Kidney (tissue), 14 donors: ENCODE results near the gene MYL3. TPM values are rescaled to one million over a fixed set of nuclear protein-coding genes. Genes with fewer than 3 reads are reported as not detected.
A peak's percentile ranks its signal among the peaks of the same experiment; 100 is the strongest.

Source experiments
- DNase-seq, 5 donors: peaks; one replicate each; pipeline ENCODE4 v3.0.0-alpha.2; 2013 to 2020
- FAIRE-seq: peaks from 2 replicates; lab custom pipeline; 2012; peaks lifted over from hg19 to GRCh38; lab: Jason Lieb, UNC
- H3K27ac ChIP-seq, 2 donors: one replicate each; pipeline ENCODE4 v1.7.0; 2013; ENCODE audit warnings: low read depth in 2 of 2, low read length in 2 of 2, inconsistent platforms in 1 of 2
- H3K27me3 ChIP-seq: one replicate; pipeline ENCODE4 v1.7.1; 2013; ENCODE audit warnings: low read length, inconsistent platforms; ENCODE audit not compliant: control insufficient read depth, insufficient read depth
- H3K36me3 ChIP-seq, 3 donors: one replicate each; pipeline versions ENCODE4 v1.7.0 to v1.7.1; 2013; ENCODE audit warnings: low read length in 3 of 3, control low read depth in 1 of 3, inconsistent platforms in 1 of 3; ENCODE audit not compliant: insufficient read depth in 3 of 3, control insufficient read depth in 2 of 3
- H3K4me1 ChIP-seq, 3 donors: one replicate each; pipeline versions ENCODE4 v1.7.0 to v1.7.1; 2013; ENCODE audit warnings: low read length in 3 of 3, inconsistent platforms in 1 of 3, low read depth in 1 of 3; ENCODE audit not compliant: control insufficient read depth in 2 of 3, insufficient read depth in 2 of 3
- H3K4me3 ChIP-seq, 3 donors: one replicate each; pipeline versions ENCODE4 v1.7.0 to v1.8.1; 2013; ENCODE audit warnings: low read length in 3 of 3, control low read depth in 1 of 3, inconsistent platforms in 1 of 3
- H3K9ac ChIP-seq, 3 donors: one replicate each; pipeline versions ENCODE4 v1.7.0 to v1.7.1; 2013; ENCODE audit warnings: low read length in 3 of 3, control low read depth in 1 of 3, inconsistent platforms in 1 of 3
- H3K9me3 ChIP-seq, 3 donors: one replicate each; pipeline versions ENCODE4 v1.7.0 to v1.7.1; 2013; ENCODE audit warnings: low read length in 3 of 3, control low read depth in 1 of 3, inconsistent platforms in 1 of 3; ENCODE audit not compliant: control insufficient read depth in 2 of 3, insufficient read depth in 1 of 3
- CTCF ChIP-seq: IDR thresholded peaks from 3 replicates; pipeline ENCODE4 v1.5.1; 2012; ENCODE audit warnings: mild to moderate bottlenecking, moderate library complexity, borderline replicate concordance; ENCODE audit not compliant: insufficient read depth; ENCODE audit errors: extremely low read depth
- intact Hi-C: fragments of 100-400 bp; cut with DNase I; formaldehyde crosslinking; loops from one replicate; pipeline ENCODE4 v1.11.1; 2022
- polyA plus RNA-seq: library from polyadenylated mRNA; stranded (reverse); fragments of 350-450 nt; fragmentation: Illumina TruSeq; extraction: RNeasy Lipid Tissue Mini Kit (QIAGEN cat#74804); gene quantifications from one replicate; pipeline ENCODE4 v1.2.3, GENCODE V29; 2014; ENCODE audit warnings: low read depth, low replicate concordance; ENCODE audit not compliant: insufficient read depth
- total RNA-seq: library from RNA; stranded (reverse); fragmentation: NEBNext Ultra II Directional; extraction: Animal tissue kit (Norgen Biotek cat#: 25700); gene quantifications from one replicate; pipeline ENCODE4 v1.2.1, GENCODE V29; 2021
- donor health status: control.
- donor health status: control.
- donor health status: control.
- donor health status: control.
- donor health status: control.
- donor health status: DM: yes; HTN: yes; CAD: no.
- donor health status: Normal renal cell carcinoma (clear cell type).

Gene MYL3
- total and polyA plus RNA-seq, 2 donors from 2014 or later = 41.3 to 81.9 TPM

- peaks cover 0 to 5% (median 0%) of the 10 kb centered on the region in 3 donors for H3K36me3 ChIP-seq
- no peak overlapping the region for H3K9ac ChIP-seq
- peaks cover 0 to 19% (median 8%) of the 10 kb centered on the region in 3 donors for H3K4me1 ChIP-seq
- intact Hi-C loops = no loop called here
- DNase-seq (peak in 1 of 5 donors; percentile 42), FAIRE-seq (no peak)
- H3K27ac ChIP-seq = peak overlapping the region in 1 of 2 donors; percentile 13
- H3K4me3 ChIP-seq = no peak overlapping the region
- H3K9me3 ChIP-seq = no peaks in the 10 kb centered on the region
- TF ChIP-seq CTCF = no peak
- H3K27me3 ChIP-seq = no peaks in the 10 kb centered on the region
Observed at GRCh38 chr3:46906471-46907058, 43.3 kb upstream of the MYL3 start.

GRCh38 chr3:46905661-46906451 is 42.6 kb upstream of the MYL3 start:
- intact Hi-C loops = no loop called here
- H3K27me3 ChIP-seq = no peaks in the 10 kb centered on the region
- DNase-seq = peak in 1 of 5 donors; percentile 70

GRCh38 chr3:46905213-46905560 is 41.9 kb upstream of the MYL3 start:
- TF ChIP-seq CTCF = no peak
- DNase-seq = peak in 1 of 5 donors; percentile 59
- Histone ChIP-seq H3K9me3 (no peaks in the 10 kb centered on the region), H3K4me3 (no peak overlapping the region), H3K4me1 (peaks cover 0 to 20% (median 8%) of the 10 kb centered on the region in 3 donors), H3K36me3 (peaks cover 0 to 19% (median 0%) of the 10 kb centered on the region in 3 donors), H3K9ac (peak overlapping the region in 1 of 3 donors; percentile 19), H3K27ac (peak overlapping the region in 1 of 2 donors; percentile 32), H3K27me3 (no peaks in the 10 kb centered on the region)
- no peak for FAIRE-seq
- intact Hi-C loops = no loop called here

More at GRCh38 chr3:46905661-46906451, 42.6 kb upstream of the MYL3 start:
- no peak overlapping the region for H3K9ac ChIP-seq
- H3K4me1 ChIP-seq = peaks cover 0 to 19% (median 8%) of the 10 kb centered on the region in 3 donors
- H3K27ac ChIP-seq = peak overlapping the region in 1 of 2 donors; percentile 13
- FAIRE-seq = no peak
- no peak overlapping the region for H3K4me3 ChIP-seq
- H3K36me3 ChIP-seq = peaks cover 0 to 12% (median 0%) of the 10 kb centered on the region in 3 donors
- TF ChIP-seq CTCF = no peak
- no peaks in the 10 kb centered on the region for H3K9me3 ChIP-seq
